K562 (cell line): ENCODE data around the gene KCTD8. TPM values are rescaled to one million over a fixed set of nuclear protein-coding genes. Genes with fewer than 3 reads are reported as not detected.

ENCODE experiments used
- ATAC-seq: fragments of 200-7000 bp; cut with Tn5 transposase; 3 replicates; pipeline ENCODE4 v1.9.1; 2020; ENCODE audit warnings: moderate library complexity
- BruUV-seq: library from RNA; stranded (reverse); fragments of 400-500 nt; replicated peaks from 2 replicates; lab custom pipeline; 2021; lab: Mats Ljungman, UMichigan
- CTCF ChIA-PET: fragments of 300-600 bp; formaldehyde crosslinking; extraction: SDS; loops from one replicate; lab custom pipeline; 2021; ENCODE audit warnings: low intra/inter-chr PET ratio; lab: Yijun Ruan, JAX
- POLR2A ChIA-PET: fragments of 300-600, 350-650 bp; sonication (Branson Sonifier 250); formaldehyde crosslinking; extraction: SDS; loops from one replicate; lab custom pipeline; 2021; ENCODE audit warnings: antibody characterized with exemption, inconsistent platforms; lab: Yijun Ruan, JAX
- DNase-seq, 4 experiments: peaks; one replicate each; pipeline versions ENCODE4 v3.0.0 to v3.0.0-alpha.2; 2011 to 2018; ENCODE audit warnings: low spot score in 3 of 4, mixed read lengths in 3 of 4; ENCODE audit errors: extremely low read depth in 1 of 4
- FAIRE-seq: peaks from 2 replicates; lab custom pipeline; 2011; peaks lifted over from hg19 to GRCh38; lab: Jason Lieb, UNC
- H2AFZ ChIP-seq: 2 replicates; pipeline ENCODE4 v1.6.0; 2011; ENCODE audit warnings: low read depth, low read length, control low read depth, inconsistent platforms
- H3K27ac ChIP-seq: fragments of 200-600 bp; 3 replicates; pipeline ENCODE4 v1.8.0; 2011; ENCODE audit warnings: low read depth, mild to moderate bottlenecking, control low read depth, inconsistent platforms, low read length, moderate library complexity, mixed read lengths; ENCODE audit errors: extremely low read depth
- H3K27me3 ChIP-seq, 2 experiments: fragments of 300-600 bp in 1 of 2; 2 replicates in 1 of 2; 3 replicates in 1 of 2; pipeline versions ENCODE4 v1.6.0 to v1.8.0; 2011; ENCODE audit warnings: inconsistent platforms in 2 of 2, low read length in 2 of 2, mild to moderate bottlenecking in 1 of 2, mixed read lengths in 1 of 2, moderate library complexity in 1 of 2; ENCODE audit not compliant: control insufficient read depth in 2 of 2, insufficient read depth in 2 of 2
- H3K36me3 ChIP-seq: fragments of 300-600 bp; 3 replicates; pipeline ENCODE4 v1.8.0; 2011; ENCODE audit warnings: mild to moderate bottlenecking, low read length, inconsistent platforms; ENCODE audit not compliant: control insufficient read depth, insufficient read depth
- H3K4me1 ChIP-seq, 2 experiments: fragments of 200-600 bp in 1 of 2; replicated peaks in 1 of 2; 2 replicates in 1 of 2; 3 replicates in 1 of 2; pipeline versions ENCODE4 v1.5.1 to v1.8.0; 2011; ENCODE audit warnings: inconsistent platforms in 2 of 2, low read length in 2 of 2, mild to moderate bottlenecking in 1 of 2, mixed read lengths in 1 of 2, moderate library complexity in 1 of 2; ENCODE audit not compliant: control insufficient read depth in 2 of 2, insufficient read depth in 2 of 2
- H3K4me2 ChIP-seq: 2 replicates; pipeline ENCODE4 v1.6.1; 2011; ENCODE audit warnings: low read length, control low read depth, inconsistent platforms, mixed read lengths; ENCODE audit not compliant: insufficient read depth
- H3K4me3 ChIP-seq: fragments of 200-600 bp; sonication (generic), shearing (Covaris generic); 2 replicates; pipeline ENCODE4 v1.5.1; 2016; ENCODE audit warnings: control low read depth, inconsistent platforms
- H3K79me2 ChIP-seq: fragments of 200-600 bp; 3 replicates; pipeline ENCODE4 v1.8.0; 2011; ENCODE audit warnings: low read length, inconsistent platforms; ENCODE audit not compliant: control insufficient read depth, insufficient read depth
- H3K9ac ChIP-seq, 2 experiments: 2 replicates each; pipeline versions ENCODE4 v1.6.0 to v1.6.1; 2011; ENCODE audit warnings: low read depth in 2 of 2, low read length in 2 of 2, control low read depth in 1 of 2, inconsistent platforms in 1 of 2, mild to moderate bottlenecking in 1 of 2, mixed read lengths in 1 of 2; ENCODE audit not compliant: insufficient read depth in 1 of 2
- H3K9me1 ChIP-seq: one replicate; pipeline ENCODE4 v1.6.0; 2011; ENCODE audit warnings: inconsistent platforms, mild to moderate bottlenecking, low read length, moderate library complexity; ENCODE audit not compliant: control insufficient read depth, insufficient read depth
- H3K9me3 ChIP-seq: replicated peaks from 2 replicates; pipeline ENCODE4 v1.5.1; 2011; ENCODE audit warnings: low read depth, low read length, inconsistent platforms; ENCODE audit not compliant: control insufficient read depth, insufficient read depth
- H4K20me1 ChIP-seq: replicated peaks from 2 replicates; pipeline ENCODE4 v1.6.1; 2011; ENCODE audit warnings: low read length, inconsistent platforms, mixed read lengths; ENCODE audit not compliant: control insufficient read depth, insufficient read depth
- CCNT2 ChIP-seq: IDR thresholded peaks from 2 replicates; pipeline ENCODE4 v1.6.1; 2011; ENCODE audit warnings: borderline replicate concordance, low read depth, mild to moderate bottlenecking, moderate library complexity, mixed read lengths, low read length; ENCODE audit not compliant: insufficient read length; ENCODE audit errors: extremely low read depth
- ZKSCAN8 ChIP-seq: fragments of 200-800 bp; sonication (Bioruptor generic); IDR thresholded peaks from 2 replicates; pipeline ENCODE4 v1.6.1; 2016; ENCODE audit warnings: missing genetic modification characterization, missing compliant biosample characterization
- WGBS: fragments of 100-300 bp; shearing (Covaris generic); methylation state at CpG from one replicate; pipeline ENCODE4 v1.1.6; 2016; ENCODE audit warnings: low coverage, mixed read lengths; ENCODE audit not compliant: insufficient coverage; ENCODE audit errors: missing lambda C conversion rate; 5-methylcytosine and 5-hydroxymethylcytosine counted together
- in situ Hi-C: fragments of 300-500 bp; cut with MboI; formaldehyde crosslinking; loops from 4 replicates; pipeline ENCODE4 v1.15.0; 2018; ENCODE audit warnings: inconsistent platforms, mixed read lengths
- intact Hi-C: fragments of 100-400 bp; cut with micrococcal nuclease; formaldehyde crosslinking; loops from 2 replicates; pipeline ENCODE4 v1.14.2; 2022
- polyA plus RNA-seq, 8 experiments: library from polyadenylated mRNA; depleted of rRNA in 4 of 8; stranded (reverse) in 5 of 8; unstranded in 3 of 8; fragments of >200 nt; fragmentation: Nextera tagmentation in 2 of 8; fragmentation: Illumina TruSeq in 1 of 8; extraction: Ambion mirVana in 2 of 8; extraction: Trizol in 1 of 8; gene quantifications; 2 replicates each; pipeline versions ENCODE4 v1.2.1 to v1.2.3, GENCODE V29; 2011 to 2014; ENCODE audit warnings: inconsistent platforms in 1 of 8, missing spikeins in 1 of 8
- total RNA-seq, 7 experiments: library from RNA; depleted of rRNA in 6 of 7; stranded (reverse); fragments of >200 nt in 6 of 7; fragmentation: Illumina TruSeq in 2 of 7; extraction: Trizol in 2 of 7; gene quantifications; 2 replicates each; pipeline versions ENCODE4 v1.2.1 to v1.2.3, GENCODE V29; 2011 to 2021; ENCODE audit warnings: low replicate concordance in 1 of 7
- TF ChIP-seq, protein P1 (sequence below): sonication (generic); formaldehyde crosslinking; IDR thresholded peaks from 2 replicates; pipeline ENCODE4 v1.8.0; 2023; ENCODE audit warnings: mild to moderate bottlenecking, missing genetic modification reagents
- TF ChIP-seq, protein P2 (sequence below): fragments of 450-650 bp; formaldehyde crosslinking; IDR thresholded peaks from 2 replicates; pipeline ENCODE4 v1.4.0; 2022; ENCODE audit warnings: mild to moderate bottlenecking, moderate library complexity

The KCTD8 gene
- total and polyA plus RNA-seq, 9 of the 15 experiments (the other 6 are each of a cell fraction or from before 2014, with no cell fraction given): not detected

DNA sequence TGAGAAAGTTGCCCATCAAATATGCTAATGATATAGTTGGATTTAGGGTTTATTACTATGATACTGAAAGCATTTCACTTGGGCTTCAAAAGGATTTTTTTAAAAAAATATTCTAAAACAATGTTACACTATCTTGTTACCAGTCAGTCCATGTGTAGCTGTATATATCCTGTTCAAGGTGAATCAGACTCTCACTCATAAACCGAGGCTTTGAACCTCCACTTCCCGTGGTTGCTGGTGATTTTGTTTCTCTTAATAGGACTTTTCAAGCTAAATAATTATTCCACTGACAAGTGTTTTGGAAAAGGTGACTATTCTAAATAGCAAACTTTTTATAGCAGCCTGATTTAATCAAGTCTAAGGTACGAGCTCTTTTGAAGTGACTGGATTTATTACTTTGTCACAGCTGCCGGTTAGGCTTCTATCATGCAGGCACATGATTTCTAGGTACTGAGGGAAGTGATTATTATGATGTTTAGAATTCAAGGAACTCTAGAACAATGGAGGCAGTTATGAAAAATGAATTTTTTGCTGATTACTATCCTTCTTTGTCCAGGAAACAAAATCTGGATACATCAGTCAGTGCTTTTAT lies 287.7 kb downstream of the KCTD8 start:
- 2% methylated on average over 4 of the region's 4 CpGs for WGBS
- no peak for FAIRE-seq
- in situ Hi-C loops: no loop called here
- no peak overlapping the region for H3K4me3 ChIP-seq
- no peaks in the 10 kb centered on the region for H3K9me3 ChIP-seq
- no peaks in the 10 kb centered on the region for H3K9me1 ChIP-seq
- DNase-seq: no peak
- no peak overlapping the region for H3K9ac ChIP-seq
- H3K79me2 ChIP-seq: no peaks in the 10 kb centered on the region
- no peak overlapping the region for H2AFZ ChIP-seq
- intact Hi-C loops: no loop called here
- H3K27ac ChIP-seq: no peak overlapping the region
- ATAC-seq: no peak
- H3K4me2 ChIP-seq: no peak overlapping the region
- H3K4me1 ChIP-seq: no peaks in the 10 kb centered on the region
- CTCF ChIA-PET: no interaction called here
- no TSS peak for BruUV-seq
- POLR2A ChIA-PET: no interaction called here
- TF ChIP-seq, protein P1, sequence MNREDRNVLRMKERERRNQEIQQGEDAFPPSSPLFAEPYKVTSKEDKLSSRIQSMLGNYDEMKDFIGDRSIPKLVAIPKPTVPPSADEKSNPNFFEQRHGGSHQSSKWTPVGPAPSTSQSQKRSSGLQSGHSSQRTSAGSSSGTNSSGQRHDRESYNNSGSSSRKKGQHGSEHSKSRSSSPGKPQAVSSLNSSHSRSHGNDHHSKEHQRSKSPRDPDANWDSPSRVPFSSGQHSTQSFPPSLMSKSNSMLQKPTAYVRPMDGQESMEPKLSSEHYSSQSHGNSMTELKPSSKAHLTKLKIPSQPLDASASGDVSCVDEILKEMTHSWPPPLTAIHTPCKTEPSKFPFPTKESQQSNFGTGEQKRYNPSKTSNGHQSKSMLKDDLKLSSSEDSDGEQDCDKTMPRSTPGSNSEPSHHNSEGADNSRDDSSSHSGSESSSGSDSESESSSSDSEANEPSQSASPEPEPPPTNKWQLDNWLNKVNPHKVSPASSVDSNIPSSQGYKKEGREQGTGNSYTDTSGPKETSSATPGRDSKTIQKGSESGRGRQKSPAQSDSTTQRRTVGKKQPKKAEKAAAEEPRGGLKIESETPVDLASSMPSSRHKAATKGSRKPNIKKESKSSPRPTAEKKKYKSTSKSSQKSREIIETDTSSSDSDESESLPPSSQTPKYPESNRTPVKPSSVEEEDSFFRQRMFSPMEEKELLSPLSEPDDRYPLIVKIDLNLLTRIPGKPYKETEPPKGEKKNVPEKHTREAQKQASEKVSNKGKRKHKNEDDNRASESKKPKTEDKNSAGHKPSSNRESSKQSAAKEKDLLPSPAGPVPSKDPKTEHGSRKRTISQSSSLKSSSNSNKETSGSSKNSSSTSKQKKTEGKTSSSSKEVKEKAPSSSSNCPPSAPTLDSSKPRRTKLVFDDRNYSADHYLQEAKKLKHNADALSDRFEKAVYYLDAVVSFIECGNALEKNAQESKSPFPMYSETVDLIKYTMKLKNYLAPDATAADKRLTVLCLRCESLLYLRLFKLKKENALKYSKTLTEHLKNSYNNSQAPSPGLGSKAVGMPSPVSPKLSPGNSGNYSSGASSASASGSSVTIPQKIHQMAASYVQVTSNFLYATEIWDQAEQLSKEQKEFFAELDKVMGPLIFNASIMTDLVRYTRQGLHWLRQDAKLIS (CRISPR knock-in tag): no peak
- TF ChIP-seq, protein P2, sequence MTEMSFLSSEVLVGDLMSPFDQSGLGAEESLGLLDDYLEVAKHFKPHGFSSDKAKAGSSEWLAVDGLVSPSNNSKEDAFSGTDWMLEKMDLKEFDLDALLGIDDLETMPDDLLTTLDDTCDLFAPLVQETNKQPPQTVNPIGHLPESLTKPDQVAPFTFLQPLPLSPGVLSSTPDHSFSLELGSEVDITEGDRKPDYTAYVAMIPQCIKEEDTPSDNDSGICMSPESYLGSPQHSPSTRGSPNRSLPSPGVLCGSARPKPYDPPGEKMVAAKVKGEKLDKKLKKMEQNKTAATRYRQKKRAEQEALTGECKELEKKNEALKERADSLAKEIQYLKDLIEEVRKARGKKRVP (CRISPR knock-in tag): no peak
- TF ChIP-seq CCNT2: no peak
- TF ChIP-seq ZKSCAN8: no peak
- H3K36me3 ChIP-seq: no peaks in the 10 kb centered on the region
- no peaks in the 10 kb centered on the region for H3K27me3 ChIP-seq
- no peaks in the 10 kb centered on the region for H4K20me1 ChIP-seq
